AG09309 (cell line): ENCODE measurements around the gene DTX3.

ENCODE experiments used
- DNase-seq: peaks from one replicate; pipeline ENCODE4 v3.0.0-alpha.2; 2010; ENCODE audit warnings: low read depth
- H3K4me3 ChIP-seq: 2 replicates; pipeline ENCODE4 v1.5.1; 2011; ENCODE audit warnings: mild to moderate bottlenecking, low read depth, low read length, moderate library complexity; ENCODE audit not compliant: control insufficient read depth
- TF ChIP-seq, protein P1 (sequence below): IDR thresholded peaks from 2 replicates; pipeline ENCODE4 v1.5.1; 2011; ENCODE audit warnings: mild to moderate bottlenecking, low read depth, low read length, inconsistent platforms; ENCODE audit not compliant: insufficient read depth, control insufficient read depth; ENCODE audit errors: missing control alignments

DTX3 gene

DNA sequence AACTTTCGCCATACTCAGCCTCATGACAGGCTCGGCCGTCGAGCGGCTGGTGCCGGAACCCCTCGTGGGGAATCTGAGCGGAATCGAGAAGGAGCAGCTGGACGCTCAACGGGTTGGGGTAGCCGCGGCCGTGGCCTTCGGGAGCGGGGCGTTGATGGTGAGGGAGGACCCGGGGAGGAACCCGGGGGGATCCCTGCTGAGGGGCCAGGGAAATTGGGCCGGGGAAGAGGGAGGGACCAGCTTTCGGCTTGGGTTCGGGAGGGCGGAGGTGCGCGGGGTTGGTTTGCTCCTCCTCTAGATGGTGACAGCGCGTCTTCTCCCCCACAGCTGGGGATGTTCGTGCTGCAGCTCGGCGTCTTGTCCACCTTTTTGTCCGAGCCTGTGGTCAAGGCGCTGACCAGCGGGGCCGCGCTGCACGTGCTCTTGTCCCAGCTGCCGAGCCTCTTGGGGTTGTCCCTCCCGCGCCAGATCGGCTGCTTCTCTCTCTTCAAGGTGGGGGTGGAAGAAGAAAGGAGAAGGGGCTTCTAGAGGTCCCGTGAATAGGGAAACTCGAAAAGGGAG is 16.4 kb downstream of the DTX3 start:
- DNase-seq, result no peak
- peak overlapping the region; percentile 43 for H3K4me3 ChIP-seq
- TF ChIP-seq, protein P1, sequence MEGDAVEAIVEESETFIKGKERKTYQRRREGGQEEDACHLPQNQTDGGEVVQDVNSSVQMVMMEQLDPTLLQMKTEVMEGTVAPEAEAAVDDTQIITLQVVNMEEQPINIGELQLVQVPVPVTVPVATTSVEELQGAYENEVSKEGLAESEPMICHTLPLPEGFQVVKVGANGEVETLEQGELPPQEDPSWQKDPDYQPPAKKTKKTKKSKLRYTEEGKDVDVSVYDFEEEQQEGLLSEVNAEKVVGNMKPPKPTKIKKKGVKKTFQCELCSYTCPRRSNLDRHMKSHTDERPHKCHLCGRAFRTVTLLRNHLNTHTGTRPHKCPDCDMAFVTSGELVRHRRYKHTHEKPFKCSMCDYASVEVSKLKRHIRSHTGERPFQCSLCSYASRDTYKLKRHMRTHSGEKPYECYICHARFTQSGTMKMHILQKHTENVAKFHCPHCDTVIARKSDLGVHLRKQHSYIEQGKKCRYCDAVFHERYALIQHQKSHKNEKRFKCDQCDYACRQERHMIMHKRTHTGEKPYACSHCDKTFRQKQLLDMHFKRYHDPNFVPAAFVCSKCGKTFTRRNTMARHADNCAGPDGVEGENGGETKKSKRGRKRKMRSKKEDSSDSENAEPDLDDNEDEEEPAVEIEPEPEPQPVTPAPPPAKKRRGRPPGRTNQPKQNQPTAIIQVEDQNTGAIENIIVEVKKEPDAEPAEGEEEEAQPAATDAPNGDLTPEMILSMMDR, result no peak

DNA sequence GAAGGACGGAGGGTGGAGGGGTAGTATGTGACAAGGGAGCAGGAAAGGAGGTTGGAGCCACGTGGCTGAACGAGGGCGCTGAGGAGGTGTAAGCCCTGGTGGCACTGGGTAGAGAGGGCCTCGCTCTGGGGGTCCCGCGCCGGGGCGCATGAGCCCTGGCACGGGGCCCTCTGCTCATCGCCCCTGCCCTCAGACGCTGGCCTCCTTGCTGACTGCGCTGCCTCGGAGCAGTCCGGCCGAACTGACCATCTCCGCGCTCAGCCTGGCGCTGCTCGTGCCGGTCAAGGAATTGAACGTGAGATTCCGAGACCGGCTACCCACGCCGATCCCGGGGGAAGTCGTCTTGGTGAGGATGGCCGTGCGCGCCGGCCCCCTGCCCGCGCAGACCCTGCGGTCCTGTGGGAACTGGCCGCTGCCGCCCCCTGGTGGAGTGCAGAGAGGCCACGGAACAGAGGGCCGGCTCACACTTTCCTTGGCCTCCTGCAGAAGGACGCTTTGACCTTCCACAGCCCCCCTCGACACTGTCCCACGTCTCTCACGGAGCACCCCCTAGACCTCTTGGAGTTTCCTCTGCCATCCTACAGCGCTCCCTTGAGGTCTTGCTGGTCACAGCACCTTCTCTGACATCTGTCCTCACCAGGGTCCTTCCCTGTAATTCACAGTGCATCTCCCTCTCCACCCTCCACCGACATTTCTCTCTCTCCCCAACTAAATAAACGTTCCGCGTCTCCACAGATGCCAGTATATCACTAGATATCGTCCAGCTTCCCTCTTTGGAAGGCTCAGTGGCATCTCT is 17.1 kb downstream of the DTX3 start:
- TF ChIP-seq, protein P1, result peak; percentile 97
- peak overlapping the region; percentile 43 for H3K4me3 ChIP-seq
- DNase-seq, result no peak

DNA sequence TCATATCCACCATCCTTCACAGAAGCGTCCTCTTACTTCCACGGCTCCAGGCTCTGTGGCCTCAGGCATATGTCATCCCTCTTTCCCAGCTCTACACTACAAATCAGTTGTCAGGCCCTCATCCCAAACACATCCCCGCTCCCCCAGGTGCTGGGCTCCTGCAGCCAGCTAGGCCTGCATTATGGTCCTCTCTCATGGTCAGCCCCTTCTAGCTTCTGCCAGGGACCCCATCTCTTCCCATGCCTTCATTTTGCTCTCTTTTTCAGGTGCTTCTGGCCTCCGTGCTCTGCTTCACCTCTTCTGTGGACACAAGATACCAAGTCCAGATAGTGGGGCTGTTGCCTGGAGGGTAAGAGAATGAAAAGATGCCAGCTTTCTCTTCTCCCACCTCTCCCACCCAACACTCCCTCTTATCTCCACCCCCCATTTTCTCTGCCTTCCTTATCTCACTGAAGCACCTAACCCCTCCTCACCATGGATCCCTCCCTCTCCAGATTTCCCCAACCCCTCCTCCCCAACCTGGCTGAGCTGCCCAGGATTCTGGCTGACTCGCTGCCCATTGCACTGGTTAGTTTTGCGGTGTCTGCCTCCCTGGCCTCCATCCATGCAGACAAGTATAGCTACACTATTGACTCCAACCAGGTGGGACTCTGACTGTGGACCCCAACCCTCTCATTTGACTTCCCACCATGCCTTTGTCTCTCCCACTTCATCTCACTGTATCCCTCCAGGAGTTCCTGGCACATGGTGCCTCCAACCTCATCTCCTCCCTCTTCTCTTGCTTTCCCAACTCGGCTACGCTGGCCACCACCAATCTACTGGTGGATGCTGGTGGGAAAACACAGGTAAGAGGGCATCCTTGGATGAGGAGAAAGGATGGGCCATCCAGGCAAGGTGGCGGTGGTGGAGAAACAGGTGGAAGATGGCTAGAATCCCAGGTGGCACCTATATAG is 17.9 kb downstream of the DTX3 start:
- H3K4me3 ChIP-seq, result no peak overlapping the region
- TF ChIP-seq, protein P1, result no peak
- DNase-seq, result no peak

DNA sequence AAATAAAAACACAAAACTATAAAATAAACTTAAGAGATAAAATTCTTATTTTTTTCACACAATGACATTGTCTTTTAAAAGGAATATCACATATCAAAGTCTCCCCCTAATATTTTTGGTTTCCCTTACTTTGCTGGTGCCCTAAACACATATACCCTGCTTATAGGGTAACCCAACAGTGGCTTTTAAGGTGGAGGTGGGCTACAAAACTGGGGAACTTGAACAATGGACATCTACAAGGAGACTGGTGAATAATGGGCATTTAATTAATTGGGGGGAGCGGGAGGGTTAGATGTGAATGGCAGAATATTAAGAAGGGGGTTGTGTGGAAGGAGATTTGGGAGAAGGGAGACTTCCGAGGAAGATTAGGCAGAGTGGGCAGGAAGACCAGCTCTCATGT is 18.8 kb downstream of the DTX3 start:
- no peak overlapping the region for H3K4me3 ChIP-seq
- DNase-seq, result no peak
- TF ChIP-seq, protein P1, result no peak

DNA sequence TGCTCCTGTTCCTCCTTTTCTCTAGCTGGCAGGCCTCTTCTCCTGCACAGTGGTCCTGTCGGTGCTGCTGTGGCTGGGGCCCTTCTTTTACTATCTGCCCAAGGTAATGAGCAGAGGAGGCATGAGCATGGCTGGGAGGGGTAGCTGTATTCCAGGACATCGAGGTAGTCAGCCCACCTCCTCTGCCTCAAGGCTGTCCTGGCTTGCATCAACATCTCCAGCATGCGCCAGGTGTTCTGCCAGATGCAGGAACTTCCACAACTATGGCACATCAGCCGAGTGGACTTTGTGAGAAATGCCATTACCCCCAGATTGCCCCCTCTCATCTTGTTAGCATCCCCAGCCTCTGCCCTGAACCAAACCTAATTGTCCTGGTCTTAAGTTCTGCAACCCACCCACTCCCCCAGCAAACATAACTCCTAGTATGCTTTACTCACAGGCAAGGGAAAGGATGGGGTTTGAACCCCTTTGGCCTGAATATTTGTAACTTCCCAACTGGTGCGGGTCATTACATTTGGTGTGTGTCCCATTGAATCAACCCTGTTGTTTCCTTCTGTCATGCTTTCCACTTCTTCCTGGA is 19.3 kb downstream of the DTX3 start:
- TF ChIP-seq, protein P1, result no peak
- no peak overlapping the region for H3K4me3 ChIP-seq
- DNase-seq, result no peak
